PC-3 (cell line): Measurements from ENCODE around the gene PXN. TPM values are rescaled to one million over a fixed set of nuclear protein-coding genes. Genes with fewer than 3 reads are reported as not detected.
A peak's percentile ranks its signal among the peaks of the same experiment; 100 is the strongest.

Experiments used
- ATAC-seq: fragments of 200-7000 bp; cut with Tn5 transposase; 2 replicates; pipeline ENCODE4 v1.9.1; 2020; ENCODE audit warnings: mild to moderate bottlenecking, moderate library complexity
- BruUV-seq: library from RNA; stranded (reverse); fragments of 400-500 nt; replicated peaks from 2 replicates; lab custom pipeline; 2021; lab: Mats Ljungman, UMichigan
- CTCF ChIA-PET: fragments of 300-600 bp; sonication (Branson Sonifier 250); formaldehyde crosslinking; loops from one replicate; lab custom pipeline; 2022; ENCODE audit warnings: antibody characterized with exemption; lab: Charles Lee
- POLR2A ChIA-PET: fragments of 300-600 bp; sonication (Branson Sonifier 250); formaldehyde crosslinking; loops from one replicate; lab custom pipeline; 2022; ENCODE audit warnings: antibody characterized with exemption; ENCODE audit not compliant: unreplicated experiment; lab: Charles Lee
- DNase-seq: peaks from one replicate; pipeline ENCODE4 v3.0.0-alpha.2; 2015
- H2AFZ ChIP-seq: fragments of 300-600 bp; sonication (generic); 2 replicates; pipeline ENCODE4 v1.6.0; 2016; ENCODE audit warnings: antibody characterized with exemption, low read length
- H3F3A ChIP-seq: fragments of 300-600 bp; sonication (generic); one replicate; pipeline ENCODE4 v1.6.0; 2017; ENCODE audit warnings: antibody characterized with exemption, low read length, control low read depth, mild to moderate bottlenecking; ENCODE audit not compliant: unreplicated experiment
- H3K27ac ChIP-seq: fragments of 300-600 bp; sonication (generic); 2 replicates; pipeline ENCODE4 v1.5.1; 2016; ENCODE audit warnings: mild to moderate bottlenecking, low read length
- H3K27me3 ChIP-seq: fragments of 300-600 bp; sonication (generic); 2 replicates; pipeline ENCODE4 v1.6.1; 2016; ENCODE audit warnings: low read length, mixed read lengths
- H3K36me3 ChIP-seq: fragments of 300-600 bp; sonication (generic); 2 replicates; pipeline ENCODE4 v1.6.1; 2016; ENCODE audit warnings: low read depth, mixed run types, low read length, mixed read lengths
- H3K4me1 ChIP-seq: fragments of 300-600 bp; sonication (generic); 2 replicates; pipeline ENCODE4 v1.5.1; 2016; ENCODE audit warnings: low read length; ENCODE audit not compliant: insufficient read depth
- H3K4me2 ChIP-seq: fragments of 300-600 bp; sonication (generic); 2 replicates; pipeline ENCODE4 v1.6.0; 2016; ENCODE audit warnings: low read length
- H3K4me3 ChIP-seq: fragments of 300-600 bp; sonication (generic); 2 replicates; pipeline ENCODE4 v1.5.1; 2016; ENCODE audit warnings: mild to moderate bottlenecking, low read length, mixed read lengths
- H3K79me2 ChIP-seq: fragments of 300-600 bp; sonication (generic); 2 replicates; pipeline ENCODE4 v1.6.1; 2017; ENCODE audit warnings: low read length, mixed read lengths
- H3K9ac ChIP-seq: fragments of 300-600 bp; sonication (generic); 2 replicates; pipeline ENCODE4 v1.6.0; 2016; ENCODE audit warnings: mild to moderate bottlenecking, low read length
- H3K9me2 ChIP-seq: fragments of 300-600 bp; sonication (generic); replicated peaks from 2 replicates; pipeline ENCODE4 v1.6.1; 2016; ENCODE audit warnings: mixed run types, low read length, mixed read lengths
- H3K9me3 ChIP-seq: fragments of 300-600 bp; sonication (generic); 2 replicates; pipeline ENCODE4 v1.6.1; 2016; ENCODE audit warnings: low read length, mixed read lengths
- H4K20me1 ChIP-seq: fragments of 300-600 bp; sonication (generic); 2 replicates; pipeline ENCODE4 v1.6.1; 2016; ENCODE audit warnings: low read length, mixed read lengths
- EZH2 ChIP-seq: fragments of 300-600 bp; sonication (generic); IDR thresholded peaks from one replicate; pipeline ENCODE4 v1.6.1; 2017; ENCODE audit warnings: antibody characterized with exemption, mild to moderate bottlenecking, low read length; ENCODE audit not compliant: unreplicated experiment
- EZH2phosphoT487 ChIP-seq: fragments of 300-600 bp; sonication (generic); IDR thresholded peaks from 2 replicates; pipeline ENCODE4 v1.6.1; 2018; ENCODE audit warnings: mild to moderate bottlenecking, antibody characterized with exemption, low read length, borderline replicate concordance
- intact Hi-C: fragments of 100-400 bp; cut with micrococcal nuclease; formaldehyde crosslinking; loops from 2 replicates; pipeline ENCODE4 v1.9.0; 2023
- total RNA-seq: library from RNA; depleted of rRNA; stranded (reverse); fragments of >200 nt; gene quantifications from 2 replicates; pipeline ENCODE4 v1.2.3, GENCODE V29; 2014
- TF ChIP-seq, protein P1 (sequence below): fragments of 300-600 bp; sonication (generic); conservative IDR thresholded peaks from 2 replicates; pipeline ENCODE4 v1.5.1; 2017; ENCODE audit warnings: antibody characterized with exemption, low read depth, mild to moderate bottlenecking, low read length

PXN gene
- total RNA-seq, 1 experiment from 2014 or later = 313 TPM

DNA sequence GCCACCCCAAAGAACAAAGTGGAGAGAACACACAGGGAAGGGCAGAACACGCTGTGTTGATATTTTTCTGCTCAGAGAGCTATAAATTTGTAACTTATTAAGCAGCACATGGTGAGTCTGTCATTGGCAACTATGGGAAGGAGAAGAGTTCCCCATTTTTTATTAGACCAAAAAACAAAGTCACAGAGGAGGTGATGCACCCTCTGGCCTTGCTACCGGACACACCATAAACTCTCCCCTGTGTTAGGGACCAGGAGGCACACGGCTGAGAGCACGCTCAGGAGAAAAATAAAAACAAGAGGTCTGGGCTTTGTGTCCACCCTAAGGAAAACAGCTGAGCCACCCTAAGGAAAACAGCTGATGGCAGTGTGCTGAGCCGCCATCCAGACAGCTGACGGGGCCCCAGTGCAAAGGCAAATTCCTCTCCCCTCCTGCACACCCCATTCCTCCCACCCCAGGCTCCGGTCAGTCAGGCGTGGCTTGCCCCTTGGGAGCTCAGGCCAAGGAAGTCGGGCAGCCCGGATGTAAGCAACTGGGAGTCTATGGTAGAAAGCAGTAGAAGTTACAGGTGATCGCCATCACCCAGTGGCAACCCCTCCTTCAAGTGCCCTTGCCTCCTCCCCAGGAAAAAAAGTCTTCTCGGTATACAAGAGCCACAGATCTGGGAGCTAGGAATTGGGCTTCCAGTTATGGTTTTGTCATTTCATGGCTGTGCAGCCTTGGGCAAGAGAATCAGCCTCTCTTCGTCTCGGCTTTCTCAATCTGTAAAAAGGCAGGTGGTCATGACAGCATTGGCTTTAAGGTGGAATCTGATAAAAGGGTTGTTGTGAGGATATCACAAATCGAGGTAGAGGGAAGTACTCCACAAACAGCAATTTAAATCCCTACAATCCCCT is 2.4 kb downstream of the PXN start:
- intact Hi-C loops = loop anchor here (1.0 kb wide), 2 partner anchors 32 to 62 kb away; partner anchors contain the start of gene RPLP0
- ChIA-PET CTCF (interaction anchor here (0.7 to 6.5 kb wide), 5 partner anchors 25 to 62 kb away, joined by 3 to 142 read pairs (median 6); partner anchors contain the start of gene RPLP0), POLR2A (interaction anchor here (0.5 to 3.3 kb wide), 18 partner anchors 14 to 1320 kb away, joined by 3 to 52 read pairs (median 8); partner anchors contain the start of genes RNU4-1, RNU4-2 and RPLP0)
- no peak overlapping the region for H2AFZ ChIP-seq
- H3F3A ChIP-seq = peaks cover 17% of the 10 kb centered on the region
- H3K79me2 ChIP-seq = peaks cover 74% of the 10 kb centered on the region
- BruUV-seq = TSS peak; percentile 80
- TF ChIP-seq EZH2phosphoT487 (no peak), EZH2 (no peak)
- TF ChIP-seq, protein P1, sequence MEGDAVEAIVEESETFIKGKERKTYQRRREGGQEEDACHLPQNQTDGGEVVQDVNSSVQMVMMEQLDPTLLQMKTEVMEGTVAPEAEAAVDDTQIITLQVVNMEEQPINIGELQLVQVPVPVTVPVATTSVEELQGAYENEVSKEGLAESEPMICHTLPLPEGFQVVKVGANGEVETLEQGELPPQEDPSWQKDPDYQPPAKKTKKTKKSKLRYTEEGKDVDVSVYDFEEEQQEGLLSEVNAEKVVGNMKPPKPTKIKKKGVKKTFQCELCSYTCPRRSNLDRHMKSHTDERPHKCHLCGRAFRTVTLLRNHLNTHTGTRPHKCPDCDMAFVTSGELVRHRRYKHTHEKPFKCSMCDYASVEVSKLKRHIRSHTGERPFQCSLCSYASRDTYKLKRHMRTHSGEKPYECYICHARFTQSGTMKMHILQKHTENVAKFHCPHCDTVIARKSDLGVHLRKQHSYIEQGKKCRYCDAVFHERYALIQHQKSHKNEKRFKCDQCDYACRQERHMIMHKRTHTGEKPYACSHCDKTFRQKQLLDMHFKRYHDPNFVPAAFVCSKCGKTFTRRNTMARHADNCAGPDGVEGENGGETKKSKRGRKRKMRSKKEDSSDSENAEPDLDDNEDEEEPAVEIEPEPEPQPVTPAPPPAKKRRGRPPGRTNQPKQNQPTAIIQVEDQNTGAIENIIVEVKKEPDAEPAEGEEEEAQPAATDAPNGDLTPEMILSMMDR = no peak
- H3K9me2 ChIP-seq = no peaks in the 10 kb centered on the region
- no peaks in the 10 kb centered on the region for H3K9me3 ChIP-seq
- peaks cover 52% of the 10 kb centered on the region for H3K4me1 ChIP-seq
- ATAC-seq (peak; percentile 4), DNase-seq (peak; percentile 31)
- peak overlapping the region; percentile 96 for H3K4me2 ChIP-seq
- no peaks in the 10 kb centered on the region for H3K27me3 ChIP-seq
- peaks cover 36% of the 10 kb centered on the region for H3K36me3 ChIP-seq
- peaks cover 17% of the 10 kb centered on the region for H4K20me1 ChIP-seq
- H3K4me3 ChIP-seq = peak overlapping the region; percentile 91
- peak overlapping the region; percentile 94 for H3K9ac ChIP-seq
- peak overlapping the region; percentile 91 for H3K27ac ChIP-seq

DNA sequence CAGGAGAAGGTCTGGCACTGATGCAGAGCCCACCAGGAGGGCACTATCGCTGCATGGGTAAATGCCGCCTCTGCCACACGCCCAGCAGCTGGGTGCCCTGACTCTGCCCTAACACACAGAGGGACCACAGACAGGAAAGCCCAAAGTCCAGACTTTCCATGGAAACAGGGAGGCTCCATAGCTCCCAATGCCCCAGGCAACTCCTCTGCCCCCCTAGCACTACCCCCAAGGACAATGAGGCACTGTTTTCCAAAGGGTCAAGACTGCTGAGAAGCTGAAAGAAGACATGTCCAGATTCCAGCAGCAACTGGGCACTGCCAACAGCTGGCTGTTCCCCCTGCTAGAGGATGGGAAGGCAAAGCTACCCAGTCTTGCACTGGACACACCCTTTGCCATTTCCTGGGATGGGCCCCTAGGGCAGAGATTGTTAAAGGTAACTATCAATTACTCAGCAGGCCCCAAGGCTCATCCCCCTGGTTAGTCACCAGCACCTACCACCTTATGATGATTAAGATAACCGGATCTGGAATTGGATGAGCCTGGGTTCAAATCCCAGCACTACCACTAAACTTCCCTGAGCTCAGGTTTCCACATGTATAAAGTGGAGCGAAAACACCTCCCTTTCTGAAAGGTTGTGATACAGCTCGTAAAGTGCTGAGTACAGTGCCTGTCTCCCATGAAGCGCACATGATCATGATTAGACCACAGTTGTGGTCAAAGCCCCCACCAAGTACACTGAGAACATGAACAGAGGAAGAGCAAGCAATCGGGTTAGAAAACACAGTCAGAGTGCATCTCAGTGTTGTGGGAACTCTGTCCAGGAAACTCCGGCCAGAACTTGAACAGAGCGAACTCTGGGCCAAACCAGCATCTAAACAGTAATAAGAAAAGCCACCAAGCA is 3.3 kb downstream of the PXN start:
- Histone ChIP-seq H3K9ac (peak overlapping the region; percentile 94), H3K9me2 (no peaks in the 10 kb centered on the region), H3K4me2 (peak overlapping the region; percentile 96), H3F3A (peaks cover 17% of the 10 kb centered on the region), H4K20me1 (peaks cover 26% of the 10 kb centered on the region), H3K36me3 (peaks cover 36% of the 10 kb centered on the region), H3K4me3 (peak overlapping the region; percentile 91), H3K27ac (peak overlapping the region; percentile 91), H3K4me1 (peaks cover 61% of the 10 kb centered on the region), H3K27me3 (no peaks in the 10 kb centered on the region), H3K9me3 (no peaks in the 10 kb centered on the region), H3K79me2 (peaks cover 83% of the 10 kb centered on the region), H2AFZ (no peak overlapping the region)
- ChIA-PET POLR2A (interaction anchor here (0.5 to 2.5 kb wide), 9 partner anchors 13 to 268 kb away, joined by 3 to 47 read pairs (median 10); partner anchors contain the start of genes RNU4-1, RNU4-2 and RPLP0), CTCF (interaction anchor here (1.2 to 6.5 kb wide), 4 partner anchors 25 to 61 kb away, joined by 6 to 142 read pairs (median 6); partner anchors contain the start of gene RPLP0)
- ATAC-seq = peak; percentile 60
- DNase-seq = peak; percentile 99
- intact Hi-C loops = loop anchor here (1.0 kb wide), 2 partner anchors 31 to 61 kb away; partner anchors contain the start of gene RPLP0
- BruUV-seq = no TSS peak
- TF ChIP-seq, protein P1 = no peak
- TF ChIP-seq EZH2phosphoT487 = no peak
- TF ChIP-seq EZH2 = no peak
